Progenitor cell of endocrine pancreas (in vitro differentiated cells): ENCODE data around the gene FRZB. TPM values are rescaled to one million over a fixed set of nuclear protein-coding genes. Genes with fewer than 3 reads are reported as not detected.

Source experiments
- DNase-seq: peaks from one replicate; pipeline ENCODE4 v3.0.0; 2021; ENCODE audit warnings: low spot score; ENCODE audit not compliant: unreplicated experiment
- H3K27ac Mint-ChIP-seq: 2 replicates; pipeline ENCODE4 v1.8.0; 2021; ENCODE audit warnings: mild to moderate bottlenecking, moderate library complexity, mixed read lengths
- H3K27me3 Mint-ChIP-seq: 2 replicates; pipeline ENCODE4 v1.8.0; 2021; ENCODE audit warnings: mixed read lengths
- H3K36me3 Mint-ChIP-seq: 2 replicates; pipeline ENCODE4 v1.8.0; 2022; ENCODE audit warnings: mixed read lengths; ENCODE audit not compliant: insufficient read depth
- H3K4me1 Mint-ChIP-seq: 2 replicates; pipeline ENCODE4 v1.8.0; 2021; ENCODE audit warnings: low read depth, mixed read lengths
- H3K4me3 Mint-ChIP-seq: 2 replicates; pipeline ENCODE4 v1.8.0; 2021; ENCODE audit warnings: low read depth, mild to moderate bottlenecking, moderate library complexity, mixed read lengths
- H3K9me3 Mint-ChIP-seq: 2 replicates; pipeline ENCODE4 v1.8.0; 2021; ENCODE audit warnings: low read depth, mixed read lengths
- CTCF ChIP-seq: fragments of 200-600 bp; sonication (generic); IDR thresholded peaks from one replicate; pipeline ENCODE4 v1.5.0; 2021; ENCODE audit warnings: antibody characterized with exemption, mild to moderate bottlenecking; ENCODE audit not compliant: unreplicated experiment
- total RNA-seq: library from RNA; stranded (reverse); gene quantifications from 2 replicates; pipeline ENCODE4 v1.2.1, GENCODE V29; 2021

Gene FRZB
- total RNA-seq, 1 donor from 2014 or later = 38.2 TPM

- H3K9me3 Mint-ChIP-seq = no peaks in the 10 kb centered on the region
- peak overlapping the region; percentile 73 for H3K4me3 Mint-ChIP-seq
- peaks cover 15% of the 10 kb centered on the region for H3K27me3 Mint-ChIP-seq
- peaks cover under 1% of the 10 kb centered on the region for H3K36me3 Mint-ChIP-seq
- peaks cover 40% of the 10 kb centered on the region for H3K4me1 Mint-ChIP-seq
- DNase-seq = no peak
- H3K27ac Mint-ChIP-seq = peak overlapping the region; percentile 21
- TF ChIP-seq CTCF = no peak
Measured at GRCh38 chr2:182863642-182864041, 2.8 kb downstream of the FRZB start.

GRCh38 chr2:182862091-182862490, 4.3 kb downstream of the FRZB start:
- no peak overlapping the region for H3K4me3 Mint-ChIP-seq

GRCh38 chr2:182860858-182861257, 5.6 kb downstream of the FRZB start:
- no peak overlapping the region for H3K27ac Mint-ChIP-seq
- TF ChIP-seq CTCF = no peak
- no peak overlapping the region for H3K4me3 Mint-ChIP-seq

More at GRCh38 chr2:182862091-182862490, 4.3 kb downstream of the FRZB start:
- Mint-ChIP-seq H3K27ac (no peak overlapping the region), H3K9me3 (peaks cover 2% of the 10 kb centered on the region), H3K36me3 (peaks cover 11% of the 10 kb centered on the region), H3K27me3 (peaks cover 15% of the 10 kb centered on the region), H3K4me1 (peaks cover 29% of the 10 kb centered on the region)
- TF ChIP-seq CTCF = no peak
- DNase-seq = no peak

GRCh38 chr2:182858671-182859070, 7.8 kb downstream of the FRZB start:
- Mint-ChIP-seq H3K4me3 (no peak overlapping the region), H3K36me3 (peaks cover 24% of the 10 kb centered on the region), H3K4me1 (peaks cover 14% of the 10 kb centered on the region), H3K27me3 (no peaks in the 10 kb centered on the region), H3K9me3 (peaks cover 6% of the 10 kb centered on the region), H3K27ac (no peak overlapping the region)
- no peak for TF ChIP-seq CTCF
- DNase-seq = no peak

More at GRCh38 chr2:182860858-182861257, 5.6 kb downstream of the FRZB start:
- Mint-ChIP-seq H3K27me3 (peaks cover 12% of the 10 kb centered on the region), H3K36me3 (peaks cover 19% of the 10 kb centered on the region), H3K9me3 (peaks cover 3% of the 10 kb centered on the region), H3K4me1 (peaks cover 23% of the 10 kb centered on the region)
- DNase-seq = no peak

- no peak overlapping the region for H3K4me3 Mint-ChIP-seq
- DNase-seq = no peak
- peaks cover 6% of the 10 kb centered on the region for H3K9me3 Mint-ChIP-seq
- H3K27me3 Mint-ChIP-seq = no peaks in the 10 kb centered on the region
- no peak overlapping the region for H3K27ac Mint-ChIP-seq
- peaks cover 7% of the 10 kb centered on the region for H3K4me1 Mint-ChIP-seq
- no peak for TF ChIP-seq CTCF
- H3K36me3 Mint-ChIP-seq = peaks cover 24% of the 10 kb centered on the region
Measured at GRCh38 chr2:182855376-182855775, 11.1 kb downstream of the FRZB start.
